ENCODE data around the gene CCDC192. TPM values are rescaled to one million over a fixed set of nuclear protein-coding genes. Genes with fewer than 3 reads are reported as not detected.

The CCDC192 gene
- total RNA-seq, 1 donor from 2014 or later = not detected

DNA sequence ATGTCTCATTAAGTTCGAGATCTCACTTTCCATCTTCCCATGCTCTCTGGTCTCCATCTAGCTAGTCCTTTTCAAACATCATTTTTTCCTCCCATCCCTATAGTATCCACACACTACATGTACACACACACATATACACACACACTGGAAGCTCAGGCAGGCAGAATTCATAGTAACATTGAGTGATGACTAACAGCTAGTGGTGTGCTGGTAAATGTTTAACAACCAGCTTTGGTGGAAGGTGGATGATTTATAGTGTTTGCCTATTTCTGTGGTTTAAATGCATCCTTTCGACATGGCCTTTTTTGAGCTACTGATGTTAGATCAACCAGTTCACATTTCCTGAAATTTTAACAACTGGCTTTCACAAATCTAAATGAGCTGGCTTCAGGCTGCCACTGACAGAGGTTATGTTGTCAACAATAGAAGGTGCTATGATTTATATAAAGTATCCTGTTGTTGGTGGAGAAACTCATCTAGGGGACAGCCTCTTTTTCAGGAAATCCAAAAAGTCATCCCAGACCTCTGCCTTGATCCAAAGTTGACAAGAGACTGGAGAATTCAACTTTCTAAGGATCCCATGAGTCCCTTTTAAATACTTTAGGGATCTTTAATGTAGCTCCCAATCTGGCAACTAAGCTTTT lies 117.8 kb downstream of the CCDC192 start:
- Histone ChIP-seq H3K27ac (no peak overlapping the region), H3K9me3 (no peaks in the 10 kb centered on the region), H3K4me1 (no peaks in the 10 kb centered on the region), H3K27me3 (no peaks in the 10 kb centered on the region), H3K36me3 (no peaks in the 10 kb centered on the region), H3K4me3 (no peak overlapping the region)
- intact Hi-C loops (cut with DNase I) = no loop called here
- no peak for DNase-seq (ENCODE audit: extremely low spot score in 2 of 2)
- TF ChIP-seq CTCF (IDR thresholded peaks at IDR 0.05) (no peak), POLR2AphosphoS5 (IDR thresholded peaks at IDR 0.05; ENCODE audit: insufficient read depth in 1 of 2, low read depth in 1 of 2) (no peak), POLR2A (IDR thresholded peaks at IDR 0.05) (no peak)

GRCh38 chr5:127821896-127822295 lies 118.7 kb downstream of the CCDC192 start:
- H3K4me1 ChIP-seq = no peaks in the 10 kb centered on the region
- intact Hi-C loops (cut with DNase I) = no loop called here
- H3K9me3 ChIP-seq = no peaks in the 10 kb centered on the region
- no peak for DNase-seq (ENCODE audit: extremely low spot score in 2 of 2)
- H3K27me3 ChIP-seq = no peaks in the 10 kb centered on the region
- H3K36me3 ChIP-seq = no peaks in the 10 kb centered on the region
- TF ChIP-seq CTCF (IDR thresholded peaks at IDR 0.05) = no peak
- no peak for TF ChIP-seq POLR2A (IDR thresholded peaks at IDR 0.05)
- no peak for TF ChIP-seq POLR2AphosphoS5 (IDR thresholded peaks at IDR 0.05; ENCODE audit: insufficient read depth in 1 of 2, low read depth in 1 of 2)
- no peak overlapping the region for H3K27ac ChIP-seq
- no peak overlapping the region for H3K4me3 ChIP-seq

DNA sequence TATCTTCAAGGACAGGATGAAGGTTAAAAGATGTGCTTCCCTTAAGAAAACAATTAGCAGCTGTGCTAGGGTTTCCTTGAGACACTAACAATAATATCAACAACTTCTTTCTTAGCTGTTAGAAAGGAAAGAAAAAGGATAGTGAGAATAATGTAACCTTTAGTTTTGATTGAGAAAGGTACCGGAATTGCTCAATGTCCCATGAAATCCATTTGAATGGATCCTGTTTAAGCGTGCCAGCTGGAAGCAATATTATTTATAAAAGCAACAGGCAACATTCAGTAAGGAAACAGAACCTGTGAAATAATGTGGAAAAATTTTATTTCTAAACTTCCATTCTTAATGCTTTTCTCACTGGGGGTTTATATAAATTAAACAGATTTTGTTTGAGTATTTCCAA lies 120.9 kb downstream of the CCDC192 start:
- no peaks in the 10 kb centered on the region for H3K27me3 ChIP-seq
- H3K4me1 ChIP-seq = no peaks in the 10 kb centered on the region
- H3K9me3 ChIP-seq = no peaks in the 10 kb centered on the region
- no peaks in the 10 kb centered on the region for H3K36me3 ChIP-seq
- no peak overlapping the region for H3K27ac ChIP-seq
- intact Hi-C loops (cut with DNase I) = no loop called here
- no peak for TF ChIP-seq POLR2A (IDR thresholded peaks at IDR 0.05)
- H3K4me3 ChIP-seq = no peak overlapping the region
- no peak for DNase-seq (ENCODE audit: extremely low spot score in 2 of 2)

DNA sequence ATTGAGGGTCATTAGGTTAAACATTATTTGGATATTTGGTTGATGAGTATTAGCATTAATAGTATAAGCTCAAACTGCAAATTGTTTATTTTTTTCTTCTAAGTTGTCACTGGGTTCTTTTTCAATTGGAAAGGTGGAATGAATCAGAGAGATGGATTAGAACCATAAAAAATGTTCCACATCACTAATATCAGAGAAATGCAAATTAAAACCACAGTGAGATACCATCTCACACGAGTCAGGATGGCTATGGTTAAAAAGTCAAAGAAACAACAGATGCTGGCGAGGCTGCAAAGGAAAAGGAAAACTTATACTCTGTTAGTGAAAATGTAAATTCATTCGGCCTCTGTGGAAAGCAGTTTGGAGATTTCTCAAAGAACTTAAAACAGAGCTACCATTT lies 122.8 kb downstream of the CCDC192 start:
- H3K4me3 ChIP-seq = no peak overlapping the region
- no peaks in the 10 kb centered on the region for H3K36me3 ChIP-seq
- H3K27me3 ChIP-seq = no peaks in the 10 kb centered on the region
- no peak for TF ChIP-seq CTCF (IDR thresholded peaks at IDR 0.05)
- TF ChIP-seq POLR2AphosphoS5 (IDR thresholded peaks at IDR 0.05; ENCODE audit: insufficient read depth in 1 of 2, low read depth in 1 of 2) = no peak
- no peak for TF ChIP-seq POLR2A (IDR thresholded peaks at IDR 0.05)
- H3K27ac ChIP-seq = no peak overlapping the region
- H3K9me3 ChIP-seq = no peaks in the 10 kb centered on the region
- intact Hi-C loops (cut with DNase I) = no loop called here
- no peak for DNase-seq (ENCODE audit: extremely low spot score in 2 of 2)
- H3K4me1 ChIP-seq = no peaks in the 10 kb centered on the region

- H3K4me1 ChIP-seq = no peaks in the 10 kb centered on the region
- H3K27me3 ChIP-seq = no peaks in the 10 kb centered on the region
- intact Hi-C loops (cut with DNase I) = no loop called here
- DNase-seq (ENCODE audit: extremely low spot score in 2 of 2) = no peak
- no peak for TF ChIP-seq POLR2A (IDR thresholded peaks at IDR 0.05)
- TF ChIP-seq CTCF (IDR thresholded peaks at IDR 0.05) = no peak
- TF ChIP-seq POLR2AphosphoS5 (IDR thresholded peaks at IDR 0.05; ENCODE audit: insufficient read depth in 1 of 2, low read depth in 1 of 2) = no peak
- H3K27ac ChIP-seq = no peak overlapping the region
- no peak overlapping the region for H3K4me3 ChIP-seq
- H3K9me3 ChIP-seq = no peaks in the 10 kb centered on the region
- no peaks in the 10 kb centered on the region for H3K36me3 ChIP-seq
Observed at GRCh38 chr5:127827451-127827850, 124.3 kb downstream of the CCDC192 start.

All from vagina (tissue), 2 donors.